Measurements from ENCODE around the gene TMEM30B.

GRCh38 chr14:61252369-61253063 is 28.6 kb downstream of the TMEM30B start:
- TF ChIP-seq SETDB1 (IDR thresholded peaks at IDR 0.05; ENCODE audit: insufficient read length, low read length) (no peak), PRDM10 (tag by site-specific recombination; IDR thresholded peaks at IDR 0.05) (no peak), CTCF (tag by site-specific recombination; IDR thresholded peaks at IDR 0.05) (peak; percentile 71), ZNF416 (tag by site-specific recombination; IDR thresholded peaks at IDR 0.05) (no peak), ZBTB48 (tag by site-specific recombination; IDR thresholded peaks at IDR 0.05) (no peak)
